GM12878 (cell line): ENCODE data around the gene BPGM. TPM values are rescaled to one million over a fixed set of nuclear protein-coding genes. Genes with fewer than 3 reads are reported as not detected.
A peak's percentile ranks its signal among the peaks of the same experiment; 100 is the strongest.

Experiments
- ATAC-seq: fragments of 200-7000 bp; cut with Tn5 transposase; 3 replicates; pipeline ENCODE4 v1.9.1; 2020; ENCODE audit warnings: mild to moderate bottlenecking, moderate library complexity
- BruUV-seq: library from RNA; stranded (reverse); fragments of 400-500 nt; replicated peaks from 2 replicates; lab custom pipeline; 2021; lab: Mats Ljungman, UMichigan
- CTCF ChIA-PET: fragments of 300-600 bp; sonication (Branson Sonifier 250); formaldehyde crosslinking; extraction: SDS; loops from one replicate; lab custom pipeline; 2021; ENCODE audit warnings: inconsistent platforms; lab: Yijun Ruan, JAX
- POLR2A ChIA-PET: fragments of 350-600 bp; formaldehyde crosslinking; extraction: SDS; loops from one replicate; lab custom pipeline; 2021; ENCODE audit warnings: inconsistent platforms; lab: Charles Lee
- RAD21 ChIA-PET: fragments of 300-600 bp; sonication (Branson Sonifier 250); formaldehyde crosslinking; loops from one replicate; lab custom pipeline; 2023; ENCODE audit warnings: antibody characterized with exemption; ENCODE audit not compliant: unreplicated experiment; lab: Charles Lee
- SMC1A ChIA-PET: fragments of 300-600 bp; sonication (Branson Sonifier 250); formaldehyde crosslinking; loops from one replicate; lab custom pipeline; 2023; ENCODE audit not compliant: unreplicated experiment, uncharacterized antibody; lab: Charles Lee
- DNase-seq: peaks from one replicate; pipeline ENCODE4 v3.0.0-alpha.2; 2011; ENCODE audit warnings: low read depth, low spot score
- FAIRE-seq: peaks from 3 replicates; lab custom pipeline; 2011; peaks lifted over from hg19 to GRCh38; lab: Jason Lieb, UNC
- H2AFZ ChIP-seq: 2 replicates; pipeline ENCODE4 v1.6.0; 2011; ENCODE audit warnings: low read depth, low read length, control low read depth; ENCODE audit not compliant: control insufficient read depth
- H3K27ac ChIP-seq: 2 replicates; pipeline ENCODE4 v1.5.1; 2011; ENCODE audit warnings: control low read depth; ENCODE audit not compliant: control insufficient read depth, insufficient read depth
- H3K27me3 ChIP-seq, 2 experiments: replicated peaks in 1 of 2; 2 replicates each; pipeline versions ENCODE4 v1.6.0 to v1.6.1; 2011; ENCODE audit warnings: low read length in 1 of 2; ENCODE audit not compliant: control insufficient read depth in 2 of 2, insufficient read depth in 2 of 2
- H3K36me3 ChIP-seq, 2 experiments: 2 replicates each; pipeline ENCODE4 v1.5.1; 2011; ENCODE audit warnings: low read length in 1 of 2; ENCODE audit not compliant: control insufficient read depth in 2 of 2, insufficient read depth in 2 of 2
- H3K4me1 ChIP-seq: 2 replicates; pipeline ENCODE4 v1.6.1; 2011; ENCODE audit warnings: mild to moderate bottlenecking, low read length, moderate library complexity, mixed read lengths; ENCODE audit not compliant: control insufficient read depth, insufficient read depth
- H3K4me2 ChIP-seq: 2 replicates; pipeline ENCODE4 v1.6.0; 2011; ENCODE audit warnings: control low read depth; ENCODE audit not compliant: control insufficient read depth, insufficient read depth
- H3K4me3 ChIP-seq: fragments of 200-600 bp; sonication (generic); 2 replicates; pipeline ENCODE4 v1.5.1; 2016
- H3K79me2 ChIP-seq: 2 replicates; pipeline ENCODE4 v1.6.0; 2011; ENCODE audit warnings: low read length; ENCODE audit not compliant: control insufficient read depth, insufficient read depth
- H3K9ac ChIP-seq: 2 replicates; pipeline ENCODE4 v1.8.0; 2011; ENCODE audit warnings: low read length, control low read depth, mixed read lengths; ENCODE audit not compliant: control insufficient read depth, insufficient read depth
- H3K9me3 ChIP-seq: replicated peaks from 3 replicates; pipeline ENCODE4 v1.5.1; 2011; ENCODE audit warnings: mild to moderate bottlenecking, low read length; ENCODE audit not compliant: control insufficient read depth, insufficient read depth
- H4K20me1 ChIP-seq: 2 replicates; pipeline ENCODE4 v1.6.0; 2011; ENCODE audit not compliant: control insufficient read depth, insufficient read depth
- CHD1 ChIP-seq: IDR thresholded peaks from 2 replicates; pipeline ENCODE4 v1.6.1; 2012; ENCODE audit warnings: low read depth, low read length, improper control_type of control experiment
- CREB1 ChIP-seq: IDR thresholded peaks from 2 replicates; pipeline ENCODE4 v1.6.1; 2012; ENCODE audit warnings: low read depth, mild to moderate bottlenecking, inconsistent platforms
- ESRRA ChIP-seq: IDR thresholded peaks from 2 replicates; pipeline ENCODE4 v1.6.1; 2012; ENCODE audit warnings: mild to moderate bottlenecking, low read length, improper control_type of control experiment
- MLLT1 ChIP-seq: fragments of 450-650 bp; IDR thresholded peaks from 2 replicates; pipeline ENCODE4 v1.6.1; 2016; ENCODE audit warnings: mild to moderate bottlenecking
- MYC ChIP-seq: IDR thresholded peaks from 2 replicates; pipeline ENCODE4 v1.6.1; 2011; ENCODE audit warnings: mild to moderate bottlenecking, low read length, moderate library complexity, inconsistent platforms; ENCODE audit not compliant: insufficient read depth, insufficient replicate concordance, insufficient read length, severe bottlenecking
- NR2C1 ChIP-seq: fragments of 450-650 bp; IDR thresholded peaks from 2 replicates; pipeline ENCODE4 v1.6.1; 2017; ENCODE audit warnings: antibody characterized with exemption, mild to moderate bottlenecking, moderate library complexity
- RELA ChIP-seq: fragments of 450-650 bp; IDR thresholded peaks from 2 replicates; pipeline ENCODE4 v1.8.0; 2014; ENCODE audit warnings: borderline replicate concordance; ENCODE audit not compliant: partially characterized antibody
- SMAD5 ChIP-seq: IDR thresholded peaks from 2 replicates; pipeline ENCODE4 v1.6.1; 2016; ENCODE audit warnings: antibody characterized with exemption, low read depth
- ZBTB4 ChIP-seq: fragments of 450-650 bp; formaldehyde crosslinking; IDR thresholded peaks from 2 replicates; pipeline ENCODE4 v1.4.0; 2022; ENCODE audit warnings: mild to moderate bottlenecking, moderate library complexity
- ZNF207 ChIP-seq: fragments of 450-650 bp; IDR thresholded peaks from 2 replicates; pipeline ENCODE4 v1.6.1; 2014; ENCODE audit warnings: antibody characterized with exemption, mild to moderate bottlenecking, borderline replicate concordance
- ZNF687 ChIP-seq: fragments of 450-650 bp; IDR thresholded peaks from 2 replicates; pipeline ENCODE4 v1.6.1; 2017; ENCODE audit warnings: mild to moderate bottlenecking, moderate library complexity
- WGBS: methylation state at CpG from one replicate; pipeline ENCODE4 v1.1.6; 2016; ENCODE audit warnings: low lambda C conversion rate; ENCODE audit not compliant: insufficient replicate concordance, insufficient coverage; ENCODE audit errors: missing lambda C conversion rate; 5-methylcytosine and 5-hydroxymethylcytosine counted together
- in situ Hi-C: fragments of 300-500 bp; cut with MboI; formaldehyde crosslinking; loops from 9 replicates; pipeline ENCODE4 v1.14.3; 2018; ENCODE audit warnings: mixed read lengths
- intact Hi-C: fragments of 100-400 bp; cut with micrococcal nuclease; formaldehyde crosslinking; loops from one replicate; pipeline ENCODE4 v1.14.2; 2022; ENCODE audit not compliant: unreplicated experiment
- polyA plus RNA-seq, 11 experiments: library from polyadenylated mRNA; depleted of rRNA in 4 of 11; unstranded in 6 of 11; stranded (reverse) in 5 of 11; fragments of >200 nt; fragmentation: Nextera tagmentation in 4 of 11; fragmentation: Illumina TruSeq in 1 of 11; extraction: Ambion mirVana in 4 of 11; extraction: Trizol in 1 of 11; gene quantifications; 1 replicate in 1 of 11; 2 replicates in 10 of 11; pipeline versions ENCODE4 v1.2.1 to v1.2.3, GENCODE V29; 2011 to 2016; ENCODE audit warnings: inconsistent platforms in 2 of 11, missing spikeins in 2 of 11, low read depth in 1 of 11
- total RNA-seq, 4 experiments: library from RNA; depleted of rRNA in 3 of 4; stranded (reverse); fragments of >200 nt in 3 of 4; fragmentation: Illumina TruSeq in 1 of 4; extraction: Trizol in 1 of 4; gene quantifications; 2 replicates each; pipeline versions ENCODE4 v1.2.1 to v1.2.3, GENCODE V29; 2013 to 2021
- TF ChIP-seq, protein P1 (sequence below): fragments of 450-650 bp; IDR thresholded peaks from 2 replicates; pipeline ENCODE4 v1.6.1; 2017; ENCODE audit warnings: mild to moderate bottlenecking

Gene BPGM
- total and polyA plus RNA-seq, 10 of the 15 experiments (the other 5 are each of a cell fraction or from before 2014, with no cell fraction given), result 9.0 to 20.1 (median 15.2) TPM

DNA sequence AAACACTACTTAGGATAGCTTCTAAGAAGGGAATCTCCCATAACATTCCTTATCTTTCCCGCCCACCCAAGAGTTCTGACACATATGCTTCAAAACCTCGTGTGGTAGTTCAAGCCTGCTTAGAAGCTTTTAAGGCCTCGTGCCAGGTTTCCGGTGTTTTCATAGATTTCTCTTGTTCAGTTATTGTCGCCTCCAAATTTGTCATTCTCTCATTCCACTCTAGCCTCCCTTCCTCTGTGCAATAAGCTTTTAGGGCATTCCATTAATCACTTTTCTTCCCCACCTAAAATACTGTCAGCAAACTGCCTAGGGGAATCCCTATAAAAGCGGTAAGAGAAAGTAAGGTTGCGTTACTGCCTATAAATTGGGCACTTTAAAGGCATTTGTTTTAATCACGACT lies 718 bp upstream of the BPGM start:
- Histone ChIP-seq H3K4me1 (0 out of 2 replicates have a peak, but pooled peaks cover 3% of the 10 kb centered on the region), H3K36me3 (no peaks in the 10 kb centered on the region), H3K27me3 (no peaks in the 10 kb centered on the region), H3K4me3 (peak overlapping the region; percentile 72), H3K9me3 (no peaks in the 10 kb centered on the region; the same call in 2 of the 3 replicates), H3K4me2 (peak overlapping the region; percentile 97), H3K27ac (peak overlapping the region; percentile 75), H3K9ac (peak overlapping the region; percentile 90), H4K20me1 (no peaks in the 10 kb centered on the region), H3K79me2 (peaks cover 3% of the 10 kb centered on the region), H2AFZ (peak overlapping the region; percentile 91)
- SMC1A ChIA-PET, result interaction anchor here (0.7 to 7.5 kb wide), 11 partner anchors 12 to 523 kb away, joined by 3 to 124 read pairs (median 3); no protein-coding TSS in a partner anchor
- intact Hi-C loops, result loop anchor here (5.0 kb wide), 1 partner anchor 526 kb away; the partner anchor contains the start of gene CYREN
- RAD21 ChIA-PET, result interaction anchor here (0.6 to 6.2 kb wide), 7 partner anchors 11 to 861 kb away, joined by 3 to 81 read pairs (median 3); partner anchors contain the start of gene CYREN
- CTCF ChIA-PET, result interaction anchor here (0.6 to 7.0 kb wide), 14 partner anchors 12 to 543 kb away, joined by 3 to 107 read pairs (median 3); partner anchors contain the start of gene AKR1B15
- in situ Hi-C loops, result loop anchor here (10.0 kb wide), 1 partner anchor 519 kb away; no protein-coding TSS in a partner anchor
- ATAC-seq (no peak), FAIRE-seq (no peak), DNase-seq (no peak)
- POLR2A ChIA-PET, result interaction anchor here (1.6 to 6.3 kb wide), 3 partner anchors 11 to 26 kb away, joined by 3 to 78 read pairs (median 4); no protein-coding TSS in a partner anchor
- TSS peak; percentile 97 for BruUV-seq
- WGBS, result 3% methylated on average over 8 of the region's 8 CpGs
- TF ChIP-seq ZNF687, result no peak
- TF ChIP-seq ZBTB4 (CRISPR knock-in tag), result no peak
- no peak for TF ChIP-seq NR2C1
- TF ChIP-seq MLLT1, result no peak
- no peak for TF ChIP-seq ESRRA
- no peak for TF ChIP-seq CREB1
- TF ChIP-seq ZNF207, result no peak
- TF ChIP-seq SMAD5, result no peak
- TF ChIP-seq CHD1, result no peak
- TF ChIP-seq MYC, result no peak
- no peak for TF ChIP-seq RELA
- TF ChIP-seq, protein P1, sequence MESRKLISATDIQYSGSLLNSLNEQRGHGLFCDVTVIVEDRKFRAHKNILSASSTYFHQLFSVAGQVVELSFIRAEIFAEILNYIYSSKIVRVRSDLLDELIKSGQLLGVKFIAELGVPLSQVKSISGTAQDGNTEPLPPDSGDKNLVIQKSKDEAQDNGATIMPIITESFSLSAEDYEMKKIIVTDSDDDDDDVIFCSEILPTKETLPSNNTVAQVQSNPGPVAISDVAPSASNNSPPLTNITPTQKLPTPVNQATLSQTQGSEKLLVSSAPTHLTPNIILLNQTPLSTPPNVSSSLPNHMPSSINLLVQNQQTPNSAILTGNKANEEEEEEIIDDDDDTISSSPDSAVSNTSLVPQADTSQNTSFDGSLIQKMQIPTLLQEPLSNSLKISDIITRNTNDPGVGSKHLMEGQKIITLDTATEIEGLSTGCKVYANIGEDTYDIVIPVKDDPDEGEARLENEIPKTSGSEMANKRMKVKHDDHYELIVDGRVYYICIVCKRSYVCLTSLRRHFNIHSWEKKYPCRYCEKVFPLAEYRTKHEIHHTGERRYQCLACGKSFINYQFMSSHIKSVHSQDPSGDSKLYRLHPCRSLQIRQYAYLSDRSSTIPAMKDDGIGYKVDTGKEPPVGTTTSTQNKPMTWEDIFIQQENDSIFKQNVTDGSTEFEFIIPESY, result no peak
